ENCODE measurements around the gene BNIP5.

GRCh38 chr6:36343109-36343680 lies 6.5 kb upstream of the BNIP5 start:
- no peak for TF ChIP-seq EZH2 (IDR thresholded peaks at IDR 0.05)
- TF ChIP-seq POLR2AphosphoS5 (IDR thresholded peaks at IDR 0.05; ENCODE audit: borderline replicate concordance, low read depth, low read length), result no peak
- TF ChIP-seq FOXP2 (optimal IDR thresholded peaks at IDR 0.05; ENCODE audit: control extremely low read depth, extremely low read length, insufficient read depth), result no peak
